Fibroblast of lung (primary cell): Measurements from ENCODE around the gene SKIC8. TPM values are rescaled to one million over a fixed set of nuclear protein-coding genes. Genes with fewer than 3 reads are reported as not detected.

Experiments used
- DNase-seq, 2 donors: peaks; one replicate each; pipeline versions ENCODE4 v3.0.0 to v3.0.0-alpha.2; 2010; ENCODE audit warnings: low read depth in 2 of 2
- H2AFZ ChIP-seq: 2 replicates; pipeline ENCODE4 v1.5.1; 2012; ENCODE audit warnings: low read length, control low read depth, inconsistent platforms
- H3K27ac ChIP-seq: 2 replicates; pipeline ENCODE4 v1.5.1; 2011; ENCODE audit warnings: low read length, control low read depth; ENCODE audit not compliant: insufficient read depth
- H3K27me3 ChIP-seq: 2 replicates; pipeline ENCODE4 v1.5.1; 2011; ENCODE audit warnings: mild to moderate bottlenecking, low read length; ENCODE audit not compliant: control insufficient read depth, insufficient read depth
- H3K36me3 ChIP-seq: 2 replicates; pipeline ENCODE4 v1.5.1; 2011; ENCODE audit warnings: low read length; ENCODE audit not compliant: control insufficient read depth, insufficient read depth
- H3K4me1 ChIP-seq: 2 replicates; pipeline ENCODE4 v1.5.1; 2011; ENCODE audit warnings: low read length; ENCODE audit not compliant: control insufficient read depth, insufficient read depth; ENCODE audit errors: extremely low read depth
- H3K4me2 ChIP-seq: 2 replicates; pipeline ENCODE4 v1.5.1; 2011; ENCODE audit warnings: low read length, control low read depth; ENCODE audit not compliant: insufficient read depth; ENCODE audit errors: extremely low read depth
- H3K4me3 ChIP-seq, 4 experiments: fragments of 200-600 bp in 1 of 4; sonication (generic) in 1 of 4; replicated peaks in 1 of 4; 2 replicates each; pipeline ENCODE4 v1.5.1; 2011 to 2016; ENCODE audit warnings: low read length in 4 of 4, low read depth in 3 of 4, mild to moderate bottlenecking in 3 of 4, control low read depth in 2 of 4, inconsistent platforms in 1 of 4, mixed read lengths in 1 of 4; ENCODE audit not compliant: insufficient read depth in 1 of 4; ENCODE audit errors: control extremely low read depth in 1 of 4
- H3K79me2 ChIP-seq: 2 replicates; pipeline ENCODE4 v1.5.1; 2012; ENCODE audit warnings: mild to moderate bottlenecking, low read length, inconsistent platforms; ENCODE audit not compliant: control insufficient read depth, insufficient read depth
- H3K9ac ChIP-seq: 2 replicates; pipeline ENCODE4 v1.5.1; 2011; ENCODE audit warnings: mild to moderate bottlenecking, low read length, control low read depth; ENCODE audit not compliant: insufficient read depth
- H3K9me3 ChIP-seq: 2 replicates; pipeline ENCODE4 v1.5.1; 2012; ENCODE audit warnings: low read depth, low read length; ENCODE audit not compliant: control insufficient read depth, insufficient read depth
- H4K20me1 ChIP-seq: 2 replicates; pipeline ENCODE4 v1.5.1; 2011; ENCODE audit warnings: low read length; ENCODE audit not compliant: control insufficient read depth, insufficient read depth; ENCODE audit errors: extremely low read depth
- CTCF ChIP-seq, 2 donors: IDR thresholded peaks in 1 of 2; conservative IDR thresholded peaks in 1 of 2; 1 replicate in 1 of 2; 2 replicates in 1 of 2; pipeline ENCODE4 v1.5.1; 2011 to 2012; ENCODE audit warnings: low read length in 2 of 2, control low read depth in 1 of 2, inconsistent platforms in 1 of 2, low read depth in 1 of 2, mild to moderate bottlenecking in 1 of 2
- EZH2 ChIP-seq: IDR thresholded peaks from 2 replicates; pipeline ENCODE4 v1.5.1; 2012; ENCODE audit warnings: low read length, control low read depth, mild to moderate bottlenecking; ENCODE audit errors: missing control alignments
- polyA plus RNA-seq, 2 donors: library from polyadenylated mRNA; depleted of rRNA in 1 of 2; stranded (reverse) in 1 of 2; unstranded in 1 of 2; fragments of >200 nt; gene quantifications; 2 replicates each; pipeline ENCODE4 v1.2.1, GENCODE V29; 2011 to 2012; ENCODE audit warnings: missing spikeins in 1 of 2
- total RNA-seq: library from RNA; depleted of rRNA; stranded (reverse); fragments of >200 nt; gene quantifications from 2 replicates; pipeline ENCODE4 v1.2.1, GENCODE V29; 2014

The SKIC8 gene
- total and polyA plus RNA-seq, 2 donors (not counting 1 experiment from before 2014, with no cell fraction given): 47.1 to 82.2 TPM

DNA sequence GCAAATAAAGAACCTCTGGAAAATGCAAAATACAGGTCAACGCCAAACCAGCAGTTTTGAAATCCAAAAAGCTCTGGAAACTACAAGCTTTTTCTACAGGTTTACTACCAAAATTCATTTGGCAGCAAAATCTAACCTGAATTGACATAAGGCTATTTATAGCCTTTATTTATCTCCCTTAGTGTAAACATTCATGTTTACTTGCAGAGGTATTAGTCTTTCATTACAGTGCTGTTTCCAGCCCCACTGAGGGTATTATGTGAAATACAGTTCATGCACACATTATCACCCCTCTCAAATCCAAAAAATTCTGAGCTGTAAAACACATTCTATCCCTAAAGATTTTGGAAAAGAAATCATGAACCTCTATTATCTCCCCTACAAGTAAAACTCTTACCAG, 7.2 kb downstream of the SKIC8 start:
- no peak for TF ChIP-seq EZH2
- Histone ChIP-seq H3K36me3 (peaks cover 9% of the 10 kb centered on the region), H3K27ac (no peak overlapping the region)

DNA sequence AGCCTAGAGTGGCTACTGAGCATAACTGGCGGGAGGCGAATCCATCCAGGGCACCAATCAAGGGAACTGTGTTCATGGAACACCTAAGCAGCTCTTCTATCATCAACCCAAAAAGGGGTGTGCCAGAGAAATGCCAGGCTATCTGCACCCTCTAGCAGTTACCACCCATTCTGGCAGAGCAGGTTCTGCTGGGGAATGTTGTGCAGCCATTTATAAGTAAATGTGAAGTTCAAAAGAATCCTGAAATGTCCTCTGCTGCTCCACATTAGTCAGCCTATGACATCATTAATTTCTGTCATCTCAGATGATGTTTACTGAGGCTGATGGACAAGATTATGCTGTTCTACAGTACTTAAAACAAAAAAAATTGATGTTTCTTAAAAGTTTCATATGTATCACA, 7.7 kb downstream of the SKIC8 start:
- H3K27ac ChIP-seq: no peak overlapping the region

More for the DNA sequence above, 7.2 kb downstream of the SKIC8 start:
- H3K9ac ChIP-seq: no peak overlapping the region
- no peak overlapping the region for H3K4me3 ChIP-seq
- no peak overlapping the region for H2AFZ ChIP-seq
- H3K27me3 ChIP-seq: no peaks in the 10 kb centered on the region
- H4K20me1 ChIP-seq: no peaks in the 10 kb centered on the region
- peaks cover 2% of the 10 kb centered on the region for H3K79me2 ChIP-seq
- no peaks in the 10 kb centered on the region for H3K9me3 ChIP-seq
- no peak for DNase-seq
- H3K4me2 ChIP-seq: no peak overlapping the region
- no peaks in the 10 kb centered on the region for H3K4me1 ChIP-seq

GRCh38 chr15:78291052-78291451, 8.4 kb downstream of the SKIC8 start:
- H3K4me1 ChIP-seq: no peaks in the 10 kb centered on the region
- no peak overlapping the region for H3K4me2 ChIP-seq
- no peak for TF ChIP-seq EZH2
- TF ChIP-seq CTCF (conservative IDR thresholded peaks at IDR 0.05 in 1 of 2, IDR thresholded peaks at IDR 0.05 in 1 of 2; ENCODE audit: low read depth in 1 of 2, low read length in 2 of 2): no peak
- H2AFZ ChIP-seq: no peak overlapping the region
- H3K4me3 ChIP-seq: no peak overlapping the region
- H3K79me2 ChIP-seq: no peaks in the 10 kb centered on the region
- H3K27me3 ChIP-seq: no peaks in the 10 kb centered on the region
- no peaks in the 10 kb centered on the region for H4K20me1 ChIP-seq
- H3K9me3 ChIP-seq: no peaks in the 10 kb centered on the region
- no peak for DNase-seq
- peaks cover 10% of the 10 kb centered on the region for H3K36me3 ChIP-seq
- no peak overlapping the region for H3K9ac ChIP-seq
- no peak overlapping the region for H3K27ac ChIP-seq

More for the DNA sequence above, 7.7 kb downstream of the SKIC8 start:
- Histone ChIP-seq H3K27me3 (no peaks in the 10 kb centered on the region), H2AFZ (no peak overlapping the region), H3K4me2 (no peak overlapping the region), H3K36me3 (peaks cover 10% of the 10 kb centered on the region), H3K79me2 (peaks cover under 1% of the 10 kb centered on the region), H3K9me3 (no peaks in the 10 kb centered on the region), H3K9ac (no peak overlapping the region), H3K4me3 (no peak overlapping the region), H4K20me1 (no peaks in the 10 kb centered on the region), H3K4me1 (no peaks in the 10 kb centered on the region)
- TF ChIP-seq EZH2 (no peak), CTCF (conservative IDR thresholded peaks at IDR 0.05 in 1 of 2, IDR thresholded peaks at IDR 0.05 in 1 of 2; ENCODE audit: low read depth in 1 of 2, low read length in 2 of 2) (no peak)
- DNase-seq: no peak
